Chondrocyte (in vitro differentiated cells): ENCODE results near the gene GFY. TPM values are rescaled to one million over a fixed set of nuclear protein-coding genes. Genes with fewer than 3 reads are reported as not detected.
A peak's percentile ranks its signal among the peaks of the same experiment; 100 is the strongest.
"Not testable (repeated sequence)": the region's sequence is repeated elsewhere in the genome, so short reads cannot be mapped to it uniquely, and the experiment has no call there.

Experiments used
- DNase-seq: peaks from one replicate; pipeline ENCODE4 v3.0.0; 2021; ENCODE audit warnings: mixed read lengths, low spot score
- H3K27ac Mint-ChIP-seq: one replicate; pipeline ENCODE4 v1.8.0; 2021; ENCODE audit warnings: mild to moderate bottlenecking, moderate library complexity, mixed read lengths; ENCODE audit not compliant: unreplicated experiment
- H3K27me3 Mint-ChIP-seq: 2 replicates; pipeline ENCODE4 v1.8.0; 2021; ENCODE audit warnings: low read depth, mixed read lengths
- H3K36me3 Mint-ChIP-seq: 2 replicates; pipeline ENCODE4 v1.8.0; 2021; ENCODE audit warnings: low read depth, mixed read lengths
- H3K4me1 Mint-ChIP-seq: 2 replicates; pipeline ENCODE4 v1.8.0; 2021; ENCODE audit warnings: low read depth, mild to moderate bottlenecking, mixed read lengths
- H3K4me3 Mint-ChIP-seq: one replicate; pipeline ENCODE4 v1.8.0; 2021; ENCODE audit warnings: mild to moderate bottlenecking, moderate library complexity, mixed read lengths; ENCODE audit not compliant: unreplicated experiment
- H3K9me3 Mint-ChIP-seq: 2 replicates; pipeline ENCODE4 v1.8.0; 2021; ENCODE audit warnings: low read depth, mixed read lengths
- total RNA-seq: library from RNA; stranded (reverse); gene quantifications from 3 replicates; pipeline ENCODE4 v1.2.1, GENCODE V29; 2021
- TF ChIP-seq, protein P1 (sequence below): fragments of 200-600 bp; sonication (generic); IDR thresholded peaks from 2 replicates; pipeline ENCODE4 v1.5.0; 2021; ENCODE audit warnings: antibody characterized with exemption, mild to moderate bottlenecking, moderate library complexity

The GFY gene
- total RNA-seq, 1 donor from 2014 or later = not detected

DNA sequence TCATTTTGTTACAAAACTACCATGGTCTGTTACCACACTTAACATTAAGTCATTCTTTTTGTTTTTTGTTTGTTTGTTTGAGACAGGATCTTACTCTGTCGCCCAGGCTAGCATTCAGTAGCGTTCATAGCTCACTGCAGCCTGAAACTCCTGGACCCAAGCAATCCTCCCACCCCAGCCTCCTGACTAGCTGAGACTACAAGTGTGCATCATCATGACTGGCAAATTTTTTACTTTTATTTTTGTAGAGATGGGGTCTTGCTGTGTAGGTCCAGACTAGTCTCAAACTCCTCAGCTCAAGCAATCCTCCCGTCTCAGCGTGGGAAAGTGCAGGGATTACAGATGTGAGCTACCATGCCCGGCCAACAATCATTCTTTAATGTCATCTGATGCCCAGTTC is 31.1 kb downstream of the GFY start:
- H3K27me3 Mint-ChIP-seq = no peaks in the 10 kb centered on the region
- H3K4me3 Mint-ChIP-seq = no peak overlapping the region
- H3K36me3 Mint-ChIP-seq = no peaks in the 10 kb centered on the region
- no peaks in the 10 kb centered on the region for H3K9me3 Mint-ChIP-seq
- no peak for DNase-seq
- H3K27ac Mint-ChIP-seq = peak overlapping the region; percentile 23
- peaks cover 21% of the 10 kb centered on the region for H3K4me1 Mint-ChIP-seq
- TF ChIP-seq, protein P1, sequence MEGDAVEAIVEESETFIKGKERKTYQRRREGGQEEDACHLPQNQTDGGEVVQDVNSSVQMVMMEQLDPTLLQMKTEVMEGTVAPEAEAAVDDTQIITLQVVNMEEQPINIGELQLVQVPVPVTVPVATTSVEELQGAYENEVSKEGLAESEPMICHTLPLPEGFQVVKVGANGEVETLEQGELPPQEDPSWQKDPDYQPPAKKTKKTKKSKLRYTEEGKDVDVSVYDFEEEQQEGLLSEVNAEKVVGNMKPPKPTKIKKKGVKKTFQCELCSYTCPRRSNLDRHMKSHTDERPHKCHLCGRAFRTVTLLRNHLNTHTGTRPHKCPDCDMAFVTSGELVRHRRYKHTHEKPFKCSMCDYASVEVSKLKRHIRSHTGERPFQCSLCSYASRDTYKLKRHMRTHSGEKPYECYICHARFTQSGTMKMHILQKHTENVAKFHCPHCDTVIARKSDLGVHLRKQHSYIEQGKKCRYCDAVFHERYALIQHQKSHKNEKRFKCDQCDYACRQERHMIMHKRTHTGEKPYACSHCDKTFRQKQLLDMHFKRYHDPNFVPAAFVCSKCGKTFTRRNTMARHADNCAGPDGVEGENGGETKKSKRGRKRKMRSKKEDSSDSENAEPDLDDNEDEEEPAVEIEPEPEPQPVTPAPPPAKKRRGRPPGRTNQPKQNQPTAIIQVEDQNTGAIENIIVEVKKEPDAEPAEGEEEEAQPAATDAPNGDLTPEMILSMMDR = no peak

DNA sequence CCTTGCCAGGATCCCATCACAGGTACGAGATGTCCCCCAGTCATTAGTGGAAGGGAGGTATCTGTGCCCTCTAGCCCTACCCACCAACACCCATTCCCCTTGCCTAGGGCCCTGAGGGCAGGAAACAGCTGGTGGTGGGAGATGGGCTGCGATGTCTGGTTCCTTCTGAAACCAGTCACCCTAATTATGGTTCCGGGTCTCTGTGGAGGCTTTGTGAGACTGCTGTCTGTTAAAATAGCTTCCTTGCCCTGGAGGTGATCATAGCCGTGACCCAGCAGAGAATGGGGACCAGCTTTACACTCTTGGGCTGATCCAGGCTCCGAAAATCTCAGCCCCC is 33.3 kb downstream of the GFY start:
- Mint-ChIP-seq H3K9me3 (no peaks in the 10 kb centered on the region), H3K27ac (no peak overlapping the region), H3K4me3 (no peak overlapping the region), H3K27me3 (no peaks in the 10 kb centered on the region), H3K36me3 (no peaks in the 10 kb centered on the region), H3K4me1 (peaks cover 8% of the 10 kb centered on the region)
- DNase-seq = no peak
- TF ChIP-seq, protein P1 = no peak

DNA sequence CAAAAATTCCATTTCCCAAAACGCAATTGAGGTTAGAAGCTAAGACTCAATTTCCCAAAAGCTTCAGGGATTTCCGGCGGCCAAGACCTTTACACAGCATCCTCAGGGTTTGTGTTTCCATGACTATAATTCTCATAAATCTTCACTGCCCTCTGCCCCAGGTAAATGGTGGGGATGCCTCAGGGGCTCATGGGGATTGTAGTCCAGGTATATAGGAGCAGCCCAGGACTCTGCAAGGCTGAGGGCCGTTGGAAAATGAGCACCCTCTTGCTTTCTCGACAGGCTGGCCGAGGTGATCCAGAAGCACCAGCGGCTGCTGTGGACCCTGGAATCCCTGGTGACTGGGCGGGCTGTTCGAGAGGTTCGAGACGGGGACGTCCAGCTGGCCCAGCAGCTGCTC is 34.2 kb downstream of the GFY start:
- H3K4me3 Mint-ChIP-seq = no peak overlapping the region
- no peak overlapping the region for H3K27ac Mint-ChIP-seq
- no peaks in the 10 kb centered on the region for H3K36me3 Mint-ChIP-seq
- TF ChIP-seq, protein P1 = no peak
- DNase-seq = no peak
- no peaks in the 10 kb centered on the region for H3K27me3 Mint-ChIP-seq
- no peaks in the 10 kb centered on the region for H3K9me3 Mint-ChIP-seq
- no peaks in the 10 kb centered on the region for H3K4me1 Mint-ChIP-seq

DNA sequence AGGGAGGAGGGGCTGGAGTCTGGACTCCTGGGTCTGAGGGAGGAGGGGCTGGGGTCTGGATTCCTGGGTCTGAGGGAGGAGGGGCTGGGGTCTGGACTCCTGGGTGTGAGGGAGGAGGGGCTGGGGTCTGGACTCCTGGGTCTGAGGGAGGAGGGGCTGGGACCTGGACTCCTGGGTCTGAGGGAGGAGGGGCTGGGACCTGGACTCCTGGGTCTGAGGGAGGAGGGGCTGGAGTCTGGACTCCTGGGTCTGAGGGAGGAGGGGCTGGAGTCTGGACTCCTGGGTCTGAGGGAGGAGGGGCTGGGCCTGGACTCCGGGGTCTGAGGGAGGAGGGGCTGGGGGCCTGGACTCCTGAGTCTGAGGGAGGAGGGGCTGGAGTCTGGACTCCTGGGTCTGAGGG is 35.9 kb downstream of the GFY start:
- not testable (repeated sequence) for H3K27me3 Mint-ChIP-seq, H3K9me3 Mint-ChIP-seq, H3K4me1 Mint-ChIP-seq, H3K27ac Mint-ChIP-seq, H3K36me3 Mint-ChIP-seq, DNase-seq, H3K4me3 Mint-ChIP-seq

DNA sequence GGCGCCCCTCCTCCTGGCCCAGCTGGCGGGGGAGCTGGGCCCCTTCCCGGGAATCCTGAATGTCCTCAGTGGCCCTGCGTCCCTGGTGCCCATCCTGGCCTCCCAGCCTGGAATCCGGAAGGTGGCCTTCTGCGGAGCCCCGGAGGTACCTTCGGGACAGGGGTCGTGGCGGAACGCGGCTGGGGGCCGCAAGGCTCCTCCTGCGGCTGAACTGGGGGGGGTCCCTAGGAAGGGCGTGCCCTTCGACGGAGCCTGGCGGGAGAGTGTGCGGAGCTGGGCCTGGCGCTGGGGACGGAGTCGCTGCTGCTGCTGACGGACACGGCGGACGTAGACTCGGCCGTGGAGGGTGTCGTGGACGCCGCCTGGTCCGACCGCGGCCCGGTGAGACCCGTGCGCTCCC is 36.5 kb downstream of the GFY start:
- no peaks in the 10 kb centered on the region for H3K9me3 Mint-ChIP-seq
- H3K36me3 Mint-ChIP-seq = no peaks in the 10 kb centered on the region
- H3K27me3 Mint-ChIP-seq = no peaks in the 10 kb centered on the region
- no peak for DNase-seq
- H3K4me1 Mint-ChIP-seq = no peaks in the 10 kb centered on the region
- TF ChIP-seq, protein P1 = no peak
- no peak overlapping the region for H3K4me3 Mint-ChIP-seq
- no peak overlapping the region for H3K27ac Mint-ChIP-seq

DNA sequence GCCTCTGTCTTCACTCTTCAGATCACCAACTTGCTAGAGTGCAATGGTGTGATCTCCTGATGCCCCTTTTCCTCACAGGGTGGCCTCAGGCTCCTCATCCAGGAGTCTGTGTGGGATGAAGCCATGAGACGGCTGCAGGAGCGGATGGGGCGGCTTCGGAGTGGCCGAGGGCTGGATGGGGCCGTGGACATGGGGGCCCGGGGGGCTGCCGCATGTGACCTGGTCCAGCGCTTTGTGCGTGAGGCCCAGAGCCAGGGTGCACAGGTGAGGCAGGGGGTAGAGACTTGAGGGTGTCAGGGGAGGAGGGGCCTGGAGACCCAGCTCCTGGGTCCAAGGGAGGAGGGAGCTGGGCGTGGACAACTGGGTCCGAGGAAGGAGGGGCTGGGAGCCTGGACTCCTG is 37.3 kb downstream of the GFY start:
- TF ChIP-seq, protein P1 = no peak
- no peak overlapping the region for H3K4me3 Mint-ChIP-seq
- DNase-seq = no peak
- no peaks in the 10 kb centered on the region for H3K9me3 Mint-ChIP-seq
- H3K4me1 Mint-ChIP-seq = no peaks in the 10 kb centered on the region
- no peaks in the 10 kb centered on the region for H3K27me3 Mint-ChIP-seq
- no peak overlapping the region for H3K27ac Mint-ChIP-seq
- H3K36me3 Mint-ChIP-seq = no peaks in the 10 kb centered on the region
